DMS 273 (cell line): ENCODE measurements around the gene ZDHHC6.
"Not testable (repeated sequence)": the region's sequence is repeated elsewhere in the genome, so short reads cannot be mapped to it uniquely, and the experiment has no call there.

ENCODE experiments used
- DNase-seq: peaks from one replicate; lab custom pipeline; 2025; ENCODE audit not compliant: unreplicated experiment; lab: John Stamatoyannopoulos, UW

Gene ZDHHC6

DNA sequence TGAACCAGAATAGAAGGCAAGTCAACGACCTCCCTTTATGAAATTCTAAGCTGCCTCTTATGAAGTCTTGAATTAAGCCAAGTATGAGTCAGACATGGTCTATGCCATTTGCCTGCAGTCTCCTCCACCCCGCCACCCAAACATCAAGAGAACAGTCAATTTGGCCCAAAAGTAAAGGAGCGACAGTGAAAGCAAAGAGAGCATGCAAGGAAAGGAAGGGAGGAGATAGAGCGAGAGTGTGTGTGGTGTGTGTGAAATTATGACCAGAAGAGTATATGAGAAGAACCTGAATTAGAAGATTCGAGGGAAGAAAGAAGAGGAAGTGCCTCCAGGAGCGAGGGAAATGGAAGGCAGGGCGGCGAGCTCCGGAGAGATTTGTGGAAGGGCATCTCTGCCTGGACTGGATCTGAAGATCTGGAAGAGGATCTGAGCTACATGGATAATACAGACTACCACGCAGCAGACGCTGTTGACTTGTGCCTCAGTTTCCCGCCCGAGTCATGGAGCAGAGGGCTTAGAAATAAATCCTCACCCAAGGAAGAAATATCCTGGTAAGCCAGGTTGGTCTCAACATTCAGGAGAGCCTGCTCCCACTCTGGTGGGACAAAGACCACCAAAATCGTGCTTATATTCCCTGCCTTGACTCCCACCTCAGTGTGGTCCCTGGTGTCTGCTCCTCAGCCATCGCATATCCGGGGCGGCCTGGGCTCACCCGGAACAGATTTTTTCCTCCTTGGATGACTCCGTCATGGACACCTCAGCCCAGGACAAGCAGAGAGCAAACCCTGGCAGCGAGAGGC, 459 bp downstream of the ZDHHC6 start:
- peak; percentile 18 for DNase-seq

DNA sequence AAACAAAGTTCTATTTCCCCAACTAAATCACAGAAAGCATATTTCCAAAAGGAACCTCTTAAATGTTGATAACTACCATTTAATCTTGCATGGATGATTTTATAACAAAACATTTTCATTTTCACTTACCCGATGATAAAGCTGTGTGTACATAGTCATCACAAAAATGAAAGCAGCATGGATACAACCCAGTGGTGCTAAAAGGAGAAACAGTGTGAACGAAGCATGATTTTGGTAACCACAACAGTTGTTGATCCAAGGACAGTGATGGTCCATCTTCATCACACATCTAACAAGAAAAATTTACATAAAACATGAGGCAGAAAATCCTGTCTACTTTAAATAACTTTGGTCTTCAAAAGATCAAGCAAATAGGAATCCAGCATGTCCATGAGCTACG, 4.7 kb downstream of the ZDHHC6 start:
- no peak for DNase-seq

DNA sequence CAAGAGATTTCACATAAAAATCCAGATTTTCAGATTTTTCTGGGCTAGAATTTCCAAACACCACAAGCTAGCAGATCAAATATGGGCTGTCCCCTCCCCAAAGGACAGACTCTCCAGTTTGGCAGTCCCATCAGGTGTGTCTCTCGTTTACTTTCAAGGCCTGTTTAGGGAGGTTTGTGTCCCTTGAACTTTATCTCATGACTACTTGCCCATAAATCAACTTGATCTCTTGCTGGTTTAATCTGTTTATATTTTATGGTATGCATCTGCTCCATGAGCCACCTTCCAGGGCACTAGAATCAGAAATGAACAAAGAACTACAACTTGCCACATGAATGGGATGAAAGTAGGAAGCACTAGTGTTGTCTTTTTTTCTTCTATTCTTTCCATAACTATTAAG, 5.2 kb downstream of the ZDHHC6 start:
- DNase-seq = no peak

DNA sequence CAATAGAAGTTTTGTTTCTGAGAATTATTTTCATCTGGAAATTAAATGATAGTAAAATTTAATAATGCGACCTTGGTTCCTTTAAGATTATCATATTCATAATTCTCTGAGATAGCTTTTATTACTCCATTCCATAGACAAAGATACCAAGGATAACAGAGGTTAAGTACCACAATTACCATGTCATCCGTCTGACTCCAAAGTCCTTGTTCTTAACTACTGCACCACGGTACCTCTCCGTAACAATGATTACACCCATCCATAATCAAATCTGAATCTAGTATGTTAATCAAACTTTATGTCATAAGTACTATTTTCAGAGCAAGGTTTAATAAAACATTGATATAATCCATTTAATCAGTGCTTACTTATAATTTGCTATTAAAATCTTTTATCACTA, 8.4 kb downstream of the ZDHHC6 start:
- DNase-seq = no peak

DNA sequence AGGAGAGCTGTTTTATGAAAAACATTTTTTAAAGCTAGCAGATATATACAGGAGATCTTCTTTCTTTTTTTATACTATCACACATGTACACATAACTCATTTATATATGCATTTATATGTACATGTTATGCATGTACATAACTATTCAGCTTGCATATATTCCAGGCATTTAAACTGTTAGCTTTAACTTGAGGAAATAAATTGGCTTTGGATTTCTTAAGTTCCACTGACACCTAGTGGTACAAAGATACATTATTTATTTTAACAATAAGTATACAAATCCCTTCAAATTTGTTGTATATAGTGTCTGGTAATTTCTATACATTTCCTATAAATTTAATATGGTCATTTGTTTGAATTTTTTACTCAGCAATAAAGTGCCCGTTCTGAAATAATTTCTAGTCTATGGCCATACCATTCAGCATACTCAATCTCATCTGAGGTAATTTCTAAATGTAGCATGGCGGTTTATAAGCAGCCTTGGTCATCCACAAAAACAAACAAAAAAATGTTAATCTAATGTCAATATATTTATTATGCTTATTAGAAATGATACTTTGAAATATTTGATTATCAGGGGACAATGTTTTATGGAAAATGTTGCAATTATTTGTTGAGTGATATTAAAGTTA, 11.6 kb downstream of the ZDHHC6 start:
- peak; percentile 16 for DNase-seq

DNA sequence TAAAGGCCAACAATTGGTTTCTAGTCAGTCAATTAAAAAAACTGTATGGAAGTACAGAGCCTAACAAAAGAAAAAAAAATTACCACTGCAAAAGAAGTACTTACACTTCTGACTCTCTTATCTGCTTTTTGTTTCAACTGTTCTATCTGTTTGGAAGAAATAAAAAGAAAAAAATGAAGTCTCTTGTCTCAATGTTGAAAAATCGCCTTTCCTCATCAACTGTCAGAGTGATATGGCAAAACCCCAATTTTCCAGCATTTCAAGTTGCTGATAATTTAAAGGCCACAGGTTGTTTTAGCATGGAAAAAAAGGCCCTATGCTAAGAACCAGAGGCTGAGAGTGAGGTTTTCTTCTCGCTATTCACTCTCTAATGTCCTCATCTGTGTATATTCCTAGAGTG, 13.6 kb downstream of the ZDHHC6 start:
- no peak for DNase-seq

DNA sequence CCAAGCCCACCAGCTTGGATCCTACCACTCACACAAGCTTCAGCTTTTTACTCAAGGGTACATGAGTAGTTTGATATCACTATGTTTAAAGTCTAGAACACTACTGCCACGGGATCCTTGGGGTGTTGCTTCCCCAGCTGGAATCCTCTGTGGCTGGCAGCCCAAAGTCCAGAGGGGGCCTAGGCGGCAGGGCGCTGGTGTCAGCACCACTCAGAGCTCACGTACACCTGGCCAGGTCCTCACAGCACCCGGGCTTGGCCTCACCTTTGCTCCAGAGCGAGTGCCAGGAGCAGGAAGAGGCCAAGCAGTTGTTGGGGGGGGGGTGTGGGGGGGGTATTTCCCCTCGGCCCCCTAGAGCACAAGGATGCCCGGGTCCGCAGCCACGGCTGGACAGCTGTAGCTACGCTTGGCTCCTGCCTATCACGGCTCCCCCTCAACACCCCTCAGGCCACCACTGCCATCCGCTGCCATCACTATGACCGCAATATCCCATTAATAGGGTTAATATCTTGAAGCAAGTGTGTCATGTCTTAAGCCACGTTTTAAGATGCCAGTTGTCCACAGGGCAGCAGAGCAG, 17.0 kb downstream of the ZDHHC6 start:
- no peak for DNase-seq

DNA sequence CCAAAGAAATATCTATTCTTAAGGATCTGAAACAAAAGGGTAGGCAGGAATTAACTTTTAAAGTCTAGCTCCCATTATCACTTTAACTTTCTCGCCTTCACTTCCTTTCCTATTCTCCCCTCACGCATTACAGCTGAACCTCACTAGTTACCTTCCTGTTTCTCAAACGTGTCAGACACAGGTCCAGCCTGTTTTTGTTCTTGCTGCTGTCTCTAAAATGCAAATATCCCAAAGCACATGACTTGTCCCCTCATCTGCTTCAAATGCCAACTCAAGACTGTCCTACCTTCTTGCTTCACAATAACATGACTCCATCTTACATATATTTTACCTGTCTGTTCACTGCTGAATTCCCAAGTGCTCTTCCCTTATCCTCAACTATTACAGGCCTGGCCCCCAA, 17.6 kb downstream of the ZDHHC6 start:
- DNase-seq = no peak

DNA sequence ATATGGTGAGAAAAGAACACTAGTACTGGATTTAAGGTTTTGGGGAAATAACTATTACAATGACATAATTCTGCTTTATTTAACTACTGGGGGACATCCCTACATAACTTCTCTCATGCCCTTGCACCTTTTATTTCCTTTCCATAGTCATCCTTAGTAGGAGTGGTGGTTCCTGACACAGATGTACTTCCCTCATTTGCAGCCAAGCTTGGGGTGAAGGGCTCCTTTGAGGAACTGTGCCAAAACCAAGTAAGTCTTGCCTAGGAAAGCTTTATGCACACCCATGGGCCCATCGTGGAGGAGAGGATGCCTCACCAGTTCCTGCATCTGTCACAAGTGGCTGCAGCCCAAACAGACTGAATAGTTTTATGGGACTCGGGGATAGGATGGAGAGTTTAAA, 20.6 kb downstream of the ZDHHC6 start:
- DNase-seq = no peak

DNA sequence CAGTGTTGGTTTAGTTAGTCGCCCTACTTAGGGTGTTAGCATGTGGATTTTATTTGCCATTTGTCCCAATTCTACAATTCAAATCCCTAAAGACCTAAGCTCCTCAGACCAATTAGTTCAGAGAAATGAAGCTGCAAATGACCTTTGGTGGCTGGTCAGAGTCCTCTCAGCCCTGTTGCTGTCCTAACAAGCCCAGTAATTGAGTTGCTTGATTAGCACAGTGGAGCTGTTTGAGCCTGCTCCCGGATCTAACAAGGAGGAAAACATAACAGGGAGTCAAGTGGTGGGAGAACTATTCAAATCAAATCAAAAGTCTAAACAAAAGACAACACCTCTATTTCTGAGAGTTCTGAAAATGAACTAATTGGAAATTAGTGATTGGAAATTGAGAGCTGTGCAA, 22.1 kb downstream of the ZDHHC6 start:
- no peak for DNase-seq

DNA sequence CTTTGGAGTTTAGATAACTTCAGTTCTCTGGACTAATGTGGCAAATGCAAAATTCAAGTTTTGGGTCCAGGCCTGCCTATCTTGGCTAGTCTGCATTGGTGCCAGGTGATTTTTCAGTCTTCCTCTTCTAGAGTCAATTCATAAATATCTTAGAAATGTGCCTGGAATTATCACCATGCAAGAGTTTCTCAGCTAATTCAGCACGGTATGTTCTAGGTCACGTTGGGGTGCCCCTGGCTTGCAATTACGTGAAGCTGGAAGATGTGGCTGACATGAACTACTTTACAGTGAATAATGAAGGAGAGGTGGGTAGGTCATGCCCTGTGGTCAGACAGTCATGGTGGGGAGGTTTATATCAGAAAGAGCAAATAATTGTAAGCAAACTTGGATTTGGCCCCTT, 25.0 kb downstream of the ZDHHC6 start:
- DNase-seq = no peak

DNA sequence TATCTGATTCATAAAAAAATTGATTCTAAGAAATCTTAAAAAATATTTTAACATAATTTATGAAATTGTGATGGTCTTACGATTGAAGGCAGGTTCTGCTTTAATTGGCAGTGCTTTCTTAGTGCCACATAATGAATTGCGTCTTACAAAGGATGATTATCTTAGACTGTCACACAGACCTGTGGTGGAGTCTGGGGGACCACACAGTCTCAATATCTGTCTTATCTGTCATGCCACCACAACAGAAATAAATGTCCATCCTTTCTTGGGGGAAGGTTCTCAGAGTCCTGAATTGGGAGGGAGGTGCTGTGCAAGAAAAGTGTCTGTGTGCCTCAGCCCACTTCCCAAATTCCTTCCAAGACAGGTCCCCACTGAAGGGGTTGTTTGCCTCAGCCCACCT, 34.0 kb downstream of the ZDHHC6 start:
- DNase-seq = no peak

DNA sequence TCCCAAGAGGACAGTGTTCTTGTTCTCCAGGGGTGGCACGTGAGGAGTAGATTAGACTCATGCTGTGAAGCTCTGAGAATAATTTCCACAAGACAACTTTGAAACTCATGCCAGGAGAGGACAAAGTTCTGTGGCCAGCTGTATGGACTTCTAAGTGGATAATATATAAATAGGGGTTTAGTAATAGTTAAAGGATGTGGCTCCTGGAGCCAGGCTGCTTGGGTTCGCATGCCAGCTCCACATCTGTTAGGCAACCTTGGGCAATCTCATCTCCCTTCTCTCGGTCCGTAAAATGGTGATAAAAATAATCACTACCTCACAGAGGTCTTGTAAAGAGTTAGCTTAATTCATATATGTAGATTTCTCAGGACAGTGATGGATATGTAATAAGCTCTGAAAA, 37.0 kb downstream of the ZDHHC6 start:
- no peak for DNase-seq

DNA sequence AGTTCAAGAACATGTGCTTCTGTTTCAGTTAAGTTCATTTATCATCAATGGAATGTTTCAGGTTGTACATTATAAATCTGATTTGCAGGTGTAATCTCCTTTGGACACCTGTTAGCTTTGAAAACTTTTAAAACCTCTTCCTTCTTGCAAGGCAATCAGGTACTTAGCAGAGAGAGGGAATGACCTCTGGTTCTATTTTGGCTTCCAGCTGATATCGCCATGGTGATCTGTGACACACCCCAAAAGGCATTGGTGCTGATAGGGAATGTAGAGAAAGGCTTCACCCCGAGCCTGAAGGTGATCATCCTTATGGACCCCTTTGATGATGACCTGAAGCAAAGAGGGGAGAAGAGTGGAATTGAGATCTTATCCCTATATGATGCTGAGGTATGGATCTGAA, 37.4 kb downstream of the ZDHHC6 start:
- DNase-seq = no peak

DNA sequence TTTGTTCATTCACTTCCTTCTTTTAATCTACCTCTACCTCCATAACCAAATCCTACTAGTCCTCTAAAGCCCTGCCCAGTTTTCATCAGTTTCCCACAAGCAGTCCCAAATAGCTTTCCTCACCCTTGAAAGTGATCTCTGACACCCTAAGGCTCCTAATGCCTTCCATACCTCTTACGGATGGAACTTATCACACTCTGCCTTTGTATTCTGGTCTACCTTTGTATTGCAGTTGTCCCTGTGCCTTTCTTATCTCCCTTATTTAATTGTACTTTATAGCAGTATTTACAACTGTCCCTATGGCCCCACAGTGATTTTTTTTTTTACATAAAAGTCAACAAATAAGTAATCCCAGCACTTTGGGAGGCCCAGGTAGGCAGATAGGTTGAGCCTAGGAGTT, 39.0 kb downstream of the ZDHHC6 start:
- no peak for DNase-seq

DNA sequence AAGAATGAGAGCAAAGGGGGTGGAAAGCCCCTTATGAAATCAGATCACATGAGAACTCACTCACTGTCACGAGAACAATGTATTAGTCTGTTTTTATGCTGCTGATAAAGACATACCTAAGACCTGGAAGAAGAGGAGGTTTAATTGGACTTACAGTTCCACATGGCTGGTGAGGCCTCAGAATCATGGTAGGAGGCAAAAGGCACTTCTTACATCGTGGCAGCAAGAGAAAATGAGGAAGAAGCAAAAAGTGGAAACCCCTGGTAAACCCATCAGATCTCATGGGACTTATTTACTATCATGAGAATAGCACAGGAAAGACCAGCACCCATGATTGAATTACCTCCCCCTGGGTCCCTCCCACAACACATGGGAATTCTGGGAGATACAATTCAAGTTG, 39.9 kb downstream of the ZDHHC6 start:
- not testable (repeated sequence) for DNase-seq

DNA sequence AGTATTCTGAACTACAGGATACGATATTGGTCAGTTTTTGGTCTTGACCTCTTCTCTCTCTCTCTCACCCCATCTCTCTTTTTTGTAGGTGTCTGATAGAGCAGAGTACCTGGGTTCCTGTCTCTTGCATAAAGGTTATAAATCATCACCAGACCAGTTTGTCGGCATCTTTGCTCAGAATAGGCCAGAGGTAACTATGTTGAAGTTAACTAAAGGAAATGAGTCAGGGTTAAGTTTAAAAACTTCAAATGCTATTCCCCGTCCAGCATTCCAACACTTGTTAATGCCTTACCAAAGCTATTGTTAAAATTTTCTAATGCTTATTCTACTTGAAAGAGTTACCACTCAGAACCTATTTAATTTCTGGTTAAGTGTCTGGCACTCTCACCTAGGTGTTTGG, 42.1 kb downstream of the ZDHHC6 start:
- DNase-seq = no peak

DNA sequence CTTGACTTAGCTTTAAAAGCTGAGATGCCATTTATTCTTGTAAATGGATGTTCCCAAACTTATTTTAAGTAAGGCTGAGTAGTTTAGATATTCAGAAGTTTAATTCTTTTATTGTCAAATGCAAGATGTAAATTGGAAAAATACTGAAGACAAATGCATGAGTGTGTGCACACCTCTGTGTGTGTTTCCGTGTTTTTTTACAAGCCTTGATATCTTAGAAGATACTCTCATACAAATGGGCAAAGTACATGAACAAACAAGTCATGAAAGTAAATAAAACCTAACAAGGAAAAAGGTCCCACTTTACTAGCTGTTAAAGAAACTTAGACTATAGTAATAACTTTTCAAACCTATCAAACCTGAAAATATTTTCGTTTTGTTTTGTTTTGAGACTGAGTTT, 43.8 kb downstream of the ZDHHC6 start:
- no peak for DNase-seq

DNA sequence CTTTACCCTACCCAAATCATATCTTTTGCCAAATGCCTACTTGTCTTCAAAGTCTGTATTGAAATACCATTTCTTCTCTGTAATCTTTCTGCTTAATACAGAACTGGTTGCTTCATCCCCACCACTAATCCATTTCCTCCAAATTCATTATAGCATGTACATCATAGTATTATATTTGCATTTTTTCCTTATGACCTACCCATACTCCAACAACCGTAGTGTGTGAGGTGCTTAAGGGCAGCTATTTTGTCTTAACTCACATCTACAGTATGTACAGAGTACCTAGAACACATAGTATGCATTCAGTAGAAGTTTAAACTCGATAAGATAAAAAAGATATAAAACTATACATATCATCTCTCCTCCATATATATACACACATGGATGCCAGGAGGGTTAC, 49.1 kb downstream of the ZDHHC6 start:
- no peak for DNase-seq

DNA sequence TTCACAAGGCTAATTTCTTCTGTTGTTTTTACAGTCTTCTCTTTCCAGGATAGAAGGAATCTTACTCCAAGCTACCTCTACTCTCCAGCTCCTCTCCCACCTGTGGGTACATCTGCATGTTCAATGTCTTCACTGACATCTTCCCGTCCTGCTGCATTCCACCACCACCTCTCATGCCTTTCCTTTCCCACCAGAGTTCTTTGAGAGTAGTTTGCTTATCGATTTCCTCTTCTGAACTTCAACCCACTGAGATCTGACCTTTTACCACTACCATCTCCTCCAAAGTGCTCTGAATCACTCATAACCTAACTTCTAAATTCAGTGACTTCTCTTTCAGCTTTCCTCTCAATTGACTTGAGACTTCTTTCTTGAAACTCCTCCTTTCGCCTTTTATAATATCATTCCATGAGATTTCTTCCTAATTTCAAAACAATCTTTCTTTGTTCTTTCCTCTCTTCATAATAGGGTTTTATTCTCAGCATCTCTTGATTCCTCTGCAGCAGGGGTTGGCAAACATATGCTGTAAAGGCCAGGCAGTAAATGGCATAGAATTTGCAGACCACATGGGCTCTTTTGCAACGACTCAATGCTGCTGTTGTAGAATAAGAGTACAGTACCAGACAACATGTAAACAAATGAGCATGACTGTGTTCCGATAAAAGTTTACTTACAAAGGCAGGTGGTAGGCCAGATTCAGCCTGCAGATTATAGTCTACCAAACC, 50.7 kb downstream of the ZDHHC6 start:
- DNase-seq = no peak

DNA sequence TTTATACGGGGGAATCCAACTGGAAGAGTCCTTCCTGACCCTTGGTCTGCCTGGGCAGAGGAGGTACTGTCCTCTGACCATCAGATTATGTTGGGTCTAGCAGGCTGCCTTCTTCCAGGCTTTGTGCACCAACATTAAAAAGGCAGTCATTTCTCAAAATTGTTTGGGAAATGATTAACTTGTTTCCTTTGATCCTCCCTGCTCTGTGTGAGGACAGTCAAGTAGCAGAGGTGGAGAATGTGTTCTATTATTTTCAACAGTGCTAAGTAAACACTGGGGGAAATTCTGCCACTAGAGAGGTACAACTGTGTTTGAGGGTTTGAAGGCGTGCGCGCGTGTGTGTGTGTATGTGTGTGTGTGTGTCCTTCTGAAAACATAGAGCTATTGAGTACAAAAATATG, 52.2 kb downstream of the ZDHHC6 start:
- no peak for DNase-seq

DNA sequence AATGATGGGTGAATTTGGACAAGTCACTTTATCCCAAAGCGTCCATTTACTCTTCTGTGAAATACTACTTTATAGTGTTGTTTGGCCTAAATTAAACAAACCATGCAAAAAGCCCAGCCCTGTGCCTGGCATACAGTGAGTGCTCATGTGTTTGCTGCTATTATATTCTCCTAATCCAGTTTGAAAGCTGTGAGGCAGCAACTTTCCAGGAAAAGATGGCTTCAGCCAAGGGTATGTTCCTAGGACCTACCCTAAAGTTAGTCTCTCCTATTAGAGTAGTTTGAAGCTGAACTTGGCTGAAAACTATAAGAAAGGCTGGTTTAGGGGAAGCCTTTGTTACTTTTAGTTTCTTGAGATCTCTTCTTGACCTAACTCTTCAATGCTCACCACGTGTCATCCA, 52.9 kb downstream of the ZDHHC6 start:
- no peak for DNase-seq
